ENCODE results near the gene PAX6.

DNA sequence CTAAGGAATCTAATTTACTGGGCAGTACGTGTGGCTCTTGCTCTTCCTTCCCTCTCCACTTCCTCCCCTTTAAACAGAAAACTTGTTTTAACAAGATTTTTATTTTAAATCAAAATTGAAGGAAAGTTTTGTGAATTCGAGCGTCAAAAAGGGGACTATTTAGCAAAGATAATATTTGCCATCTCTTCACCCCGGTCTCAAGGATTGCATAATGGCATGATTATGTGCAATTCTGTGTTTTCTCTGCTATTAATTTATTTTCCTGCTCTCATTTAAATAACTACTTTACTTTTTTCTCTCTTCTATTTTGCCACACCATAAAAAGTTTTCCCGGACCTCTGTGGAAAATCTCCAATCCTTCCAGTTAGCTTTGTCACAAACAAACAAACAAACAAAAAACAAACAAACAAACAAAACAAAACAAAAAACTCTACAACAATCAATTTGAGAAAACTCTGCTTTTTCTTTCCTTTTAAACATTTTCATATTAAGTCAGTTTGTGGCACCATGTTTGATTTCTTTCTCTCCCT is 10.2 kb upstream of the PAX6 start:
- TF ChIP-seq, protein P1, sequence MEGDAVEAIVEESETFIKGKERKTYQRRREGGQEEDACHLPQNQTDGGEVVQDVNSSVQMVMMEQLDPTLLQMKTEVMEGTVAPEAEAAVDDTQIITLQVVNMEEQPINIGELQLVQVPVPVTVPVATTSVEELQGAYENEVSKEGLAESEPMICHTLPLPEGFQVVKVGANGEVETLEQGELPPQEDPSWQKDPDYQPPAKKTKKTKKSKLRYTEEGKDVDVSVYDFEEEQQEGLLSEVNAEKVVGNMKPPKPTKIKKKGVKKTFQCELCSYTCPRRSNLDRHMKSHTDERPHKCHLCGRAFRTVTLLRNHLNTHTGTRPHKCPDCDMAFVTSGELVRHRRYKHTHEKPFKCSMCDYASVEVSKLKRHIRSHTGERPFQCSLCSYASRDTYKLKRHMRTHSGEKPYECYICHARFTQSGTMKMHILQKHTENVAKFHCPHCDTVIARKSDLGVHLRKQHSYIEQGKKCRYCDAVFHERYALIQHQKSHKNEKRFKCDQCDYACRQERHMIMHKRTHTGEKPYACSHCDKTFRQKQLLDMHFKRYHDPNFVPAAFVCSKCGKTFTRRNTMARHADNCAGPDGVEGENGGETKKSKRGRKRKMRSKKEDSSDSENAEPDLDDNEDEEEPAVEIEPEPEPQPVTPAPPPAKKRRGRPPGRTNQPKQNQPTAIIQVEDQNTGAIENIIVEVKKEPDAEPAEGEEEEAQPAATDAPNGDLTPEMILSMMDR (conservative IDR thresholded peaks at IDR 0.05; ENCODE audit: low read length) = no peak
- TF ChIP-seq EZH2phosphoT487 (IDR thresholded peaks at IDR 0.05; ENCODE audit: borderline replicate concordance, low read depth, low read length) = no peak

Data from OCI-LY7 (cell line).